Upper lobe of left lung (tissue), 6 donors: ENCODE measurements around the gene IL36B. TPM values are rescaled to one million over a fixed set of nuclear protein-coding genes. Genes with fewer than 3 reads are reported as not detected.

Source experiments
- ATAC-seq, 2 donors: fragments of 200-7000 bp; cut with Tn5 transposase; one replicate each; pipeline ENCODE4 v1.9.1; 2022; ENCODE audit warnings: mild to moderate bottlenecking in 2 of 2, moderate library complexity in 2 of 2; ENCODE audit not compliant: low FRiP score in 2 of 2
- DNase-seq, 2 donors: peaks; one replicate each; pipeline ENCODE4 v3.0.0-alpha.2; 2019 to 2020
- H3K27ac ChIP-seq, 4 donors: fragments of 200-600 bp; sonication (generic); one replicate each; pipeline ENCODE4 v1.5.1; 2016 to 2019
- H3K27me3 ChIP-seq, 4 donors: fragments of 200-600 bp; sonication (generic); one replicate each; pipeline ENCODE4 v1.5.1; 2017 to 2019
- H3K36me3 ChIP-seq, 4 donors: fragments of 200-600 bp; sonication (generic); one replicate each; pipeline ENCODE4 v1.5.1; 2016 to 2019
- H3K4me1 ChIP-seq, 4 donors: fragments of 200-600 bp; sonication (generic); one replicate each; pipeline ENCODE4 v1.5.1; 2018 to 2019
- H3K4me3 ChIP-seq, 4 donors: fragments of 200-600 bp; sonication (generic); one replicate each; pipeline ENCODE4 v1.5.1; 2017 to 2019; ENCODE audit warnings: mild to moderate bottlenecking in 2 of 4, moderate library complexity in 1 of 4
- H3K9me3 ChIP-seq, 4 donors: fragments of 200-600 bp; sonication (generic); one replicate each; pipeline ENCODE4 v1.5.1; 2018 to 2019
- CTCF ChIP-seq, 6 experiments: fragments of 450-650 bp in 4 of 6; fragments of 200-600 bp in 2 of 6; sonication (generic) in 2 of 6; IDR thresholded peaks; one replicate each; pipeline ENCODE4 v1.5.1; 2016 to 2019; ENCODE audit warnings: antibody characterized with exemption in 6 of 6
- EP300 ChIP-seq, 4 donors: sonication (generic); formaldehyde crosslinking; IDR thresholded peaks; one replicate each; pipeline ENCODE4 v1.5.1; 2017; ENCODE audit warnings: antibody characterized with exemption in 4 of 4, control low read depth in 2 of 4
- POLR2A ChIP-seq, 4 donors: fragments of 450-650 bp; IDR thresholded peaks; one replicate each; pipeline ENCODE4 v1.5.1; 2016 to 2017; ENCODE audit warnings: antibody characterized with exemption in 4 of 4, mild to moderate bottlenecking in 2 of 4
- POLR2AphosphoS5 ChIP-seq, 2 donors: sonication (generic); formaldehyde crosslinking; IDR thresholded peaks; one replicate each; pipeline ENCODE4 v1.5.1; 2017; ENCODE audit warnings: antibody characterized with exemption in 2 of 2
- WGBS, 2 donors: methylation state at CpG; one replicate each; pipeline ENCODE4 v1.1.5; 2017 to 2018; 5-methylcytosine and 5-hydroxymethylcytosine counted together
- total RNA-seq, 6 donors: library from RNA; depleted of rRNA in 4 of 6; stranded (reverse); fragments of >200 nt in 4 of 6; gene quantifications; one replicate each; pipeline versions ENCODE4 v1.1.0 to v1.2.1, GENCODE V29; 2016 to 2021
- donor health status: DM: no; HTN: no; CAD: no; lungs with moderate emphysema.
- donor health status: DM: no; HTN: yes; CAD: no; lungs with severe emphysema.

The IL36B gene
- total RNA-seq, 6 donors from 2014 or later = not detected

GRCh38 chr2:113088213-113088992 is 35.7 kb upstream of the IL36B start:
- no peak for ATAC-seq
- TF ChIP-seq CTCF (IDR thresholded peaks at IDR 0.05) = no peak
- no peak for TF ChIP-seq EP300 (IDR thresholded peaks at IDR 0.05)
- TF ChIP-seq POLR2AphosphoS5 (IDR thresholded peaks at IDR 0.05) = no peak
- TF ChIP-seq POLR2A (IDR thresholded peaks at IDR 0.05) = no peak
- Histone ChIP-seq H3K27me3 (no peaks in the 10 kb centered on the region), H3K27ac (no peak overlapping the region), H3K9me3 (no peaks in the 10 kb centered on the region), H3K4me1 (no peaks in the 10 kb centered on the region), H3K4me3 (no peak overlapping the region), H3K36me3 (no peaks in the 10 kb centered on the region)
- no peak for DNase-seq

GRCh38 chr2:113085542-113085941 is 32.9 kb upstream of the IL36B start:
- Histone ChIP-seq H3K27me3 (no peaks in the 10 kb centered on the region), H3K9me3 (no peaks in the 10 kb centered on the region), H3K4me1 (no peaks in the 10 kb centered on the region), H3K4me3 (no peak overlapping the region), H3K36me3 (no peaks in the 10 kb centered on the region), H3K27ac (no peak overlapping the region)
- no peak for ATAC-seq
- DNase-seq = no peak
- 51 to 68% methylated on average over 2 of the region's 2 CpGs for WGBS, 2 donors
- no peak for TF ChIP-seq EP300 (IDR thresholded peaks at IDR 0.05)

GRCh38 chr2:113084249-113085000 is 31.8 kb upstream of the IL36B start:
- Histone ChIP-seq H3K27ac (no peak overlapping the region), H3K4me1 (peaks cover 0 to 6% (median 0%) of the 10 kb centered on the region in 4 donors), H3K9me3 (no peaks in the 10 kb centered on the region), H3K4me3 (no peak overlapping the region), H3K27me3 (no peaks in the 10 kb centered on the region), H3K36me3 (no peaks in the 10 kb centered on the region)
- ATAC-seq (peak in 1 of 2 donors; percentile 41), DNase-seq (no peak)
- 50 to 53% methylated on average over 5 of the region's 5 CpGs for whole genome bisulfite sequencing, 2 donors
- TF ChIP-seq POLR2A (IDR thresholded peaks at IDR 0.05) (no peak), EP300 (IDR thresholded peaks at IDR 0.05) (no peak), CTCF (IDR thresholded peaks at IDR 0.05) (peak in 4 of 6 experiments; percentile 9 to 30 (median 23)), POLR2AphosphoS5 (IDR thresholded peaks at IDR 0.05) (no peak)

- Histone ChIP-seq H3K36me3 (no peaks in the 10 kb centered on the region), H3K27ac (no peak overlapping the region), H3K27me3 (no peaks in the 10 kb centered on the region), H3K4me1 (peaks cover 0 to 7% (median 2%) of the 10 kb centered on the region in 4 donors), H3K9me3 (no peaks in the 10 kb centered on the region), H3K4me3 (no peak overlapping the region)
- DNase-seq (peak in 1 of 2 donors; percentile 40), ATAC-seq (peak in 1 of 2 donors; percentile 70)
- TF ChIP-seq POLR2A (IDR thresholded peaks at IDR 0.05) = no peak
- TF ChIP-seq CTCF (IDR thresholded peaks at IDR 0.05) = no peak
- peak in 1 of 4 donors; percentile 71 for TF ChIP-seq EP300 (IDR thresholded peaks at IDR 0.05)
- TF ChIP-seq POLR2AphosphoS5 (IDR thresholded peaks at IDR 0.05) = no peak
- WGBS, 2 donors = 53 to 58% methylated on average over 8 of the region's 8 CpGs
These were observed 30.6 kb upstream of the IL36B start for GRCh38 chr2:113083296-113083695.

- no peaks in the 10 kb centered on the region for H3K27me3 ChIP-seq
- H3K36me3 ChIP-seq = no peaks in the 10 kb centered on the region
- WGBS, 2 donors = 74 to 80% methylated on average over 2 of the region's 2 CpGs
- ATAC-seq (no peak), DNase-seq (no peak)
- H3K27ac ChIP-seq = no peak overlapping the region
- TF ChIP-seq POLR2AphosphoS5 (IDR thresholded peaks at IDR 0.05) (no peak), POLR2A (IDR thresholded peaks at IDR 0.05) (no peak), EP300 (IDR thresholded peaks at IDR 0.05) (no peak), CTCF (IDR thresholded peaks at IDR 0.05) (no peak)
- no peak overlapping the region for H3K4me3 ChIP-seq
- H3K4me1 ChIP-seq = peaks cover 0 to 8% (median 6%) of the 10 kb centered on the region in 4 donors
- no peaks in the 10 kb centered on the region for H3K9me3 ChIP-seq
These were observed 29.0 kb upstream of the IL36B start for GRCh38 chr2:113081488-113082210.
